ENCODE data around the gene TMSB10.

DNA sequence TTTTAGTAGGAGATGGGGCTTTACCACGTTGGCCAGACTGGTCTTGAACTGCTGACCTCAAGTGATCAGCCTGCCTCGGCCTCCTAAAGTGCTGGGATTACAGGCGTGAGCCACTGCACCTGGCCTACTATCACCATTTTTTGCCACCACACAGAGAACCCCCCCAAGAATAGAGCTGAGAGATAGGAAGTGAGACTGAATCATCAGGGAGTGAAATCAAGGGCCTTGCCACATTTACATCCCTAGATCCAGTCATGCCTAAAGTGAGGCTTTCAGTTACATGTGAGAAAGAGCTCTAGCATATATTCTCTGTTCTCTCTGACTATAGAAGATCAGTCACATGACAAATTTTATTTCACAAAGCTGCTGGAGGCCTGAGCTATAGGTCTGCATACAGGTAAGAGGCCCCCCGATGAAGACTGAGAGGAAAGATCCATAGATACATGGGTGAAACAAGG, 37.5 kb downstream of the TMSB10 start:
- TF ChIP-seq, protein P1, sequence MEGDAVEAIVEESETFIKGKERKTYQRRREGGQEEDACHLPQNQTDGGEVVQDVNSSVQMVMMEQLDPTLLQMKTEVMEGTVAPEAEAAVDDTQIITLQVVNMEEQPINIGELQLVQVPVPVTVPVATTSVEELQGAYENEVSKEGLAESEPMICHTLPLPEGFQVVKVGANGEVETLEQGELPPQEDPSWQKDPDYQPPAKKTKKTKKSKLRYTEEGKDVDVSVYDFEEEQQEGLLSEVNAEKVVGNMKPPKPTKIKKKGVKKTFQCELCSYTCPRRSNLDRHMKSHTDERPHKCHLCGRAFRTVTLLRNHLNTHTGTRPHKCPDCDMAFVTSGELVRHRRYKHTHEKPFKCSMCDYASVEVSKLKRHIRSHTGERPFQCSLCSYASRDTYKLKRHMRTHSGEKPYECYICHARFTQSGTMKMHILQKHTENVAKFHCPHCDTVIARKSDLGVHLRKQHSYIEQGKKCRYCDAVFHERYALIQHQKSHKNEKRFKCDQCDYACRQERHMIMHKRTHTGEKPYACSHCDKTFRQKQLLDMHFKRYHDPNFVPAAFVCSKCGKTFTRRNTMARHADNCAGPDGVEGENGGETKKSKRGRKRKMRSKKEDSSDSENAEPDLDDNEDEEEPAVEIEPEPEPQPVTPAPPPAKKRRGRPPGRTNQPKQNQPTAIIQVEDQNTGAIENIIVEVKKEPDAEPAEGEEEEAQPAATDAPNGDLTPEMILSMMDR (IDR thresholded peaks at IDR 0.05; ENCODE audit: poor library complexity): no peak
- no peak for TF ChIP-seq EZH2 (IDR thresholded peaks at IDR 0.05; ENCODE audit: borderline replicate concordance)
